ENCODE results near the gene BCAS3. TPM values are rescaled to one million over a fixed set of nuclear protein-coding genes. Genes with fewer than 3 reads are reported as not detected.

BCAS3 gene
- total RNA-seq, 1 experiment from 2014 or later, result 26.3 TPM

DNA sequence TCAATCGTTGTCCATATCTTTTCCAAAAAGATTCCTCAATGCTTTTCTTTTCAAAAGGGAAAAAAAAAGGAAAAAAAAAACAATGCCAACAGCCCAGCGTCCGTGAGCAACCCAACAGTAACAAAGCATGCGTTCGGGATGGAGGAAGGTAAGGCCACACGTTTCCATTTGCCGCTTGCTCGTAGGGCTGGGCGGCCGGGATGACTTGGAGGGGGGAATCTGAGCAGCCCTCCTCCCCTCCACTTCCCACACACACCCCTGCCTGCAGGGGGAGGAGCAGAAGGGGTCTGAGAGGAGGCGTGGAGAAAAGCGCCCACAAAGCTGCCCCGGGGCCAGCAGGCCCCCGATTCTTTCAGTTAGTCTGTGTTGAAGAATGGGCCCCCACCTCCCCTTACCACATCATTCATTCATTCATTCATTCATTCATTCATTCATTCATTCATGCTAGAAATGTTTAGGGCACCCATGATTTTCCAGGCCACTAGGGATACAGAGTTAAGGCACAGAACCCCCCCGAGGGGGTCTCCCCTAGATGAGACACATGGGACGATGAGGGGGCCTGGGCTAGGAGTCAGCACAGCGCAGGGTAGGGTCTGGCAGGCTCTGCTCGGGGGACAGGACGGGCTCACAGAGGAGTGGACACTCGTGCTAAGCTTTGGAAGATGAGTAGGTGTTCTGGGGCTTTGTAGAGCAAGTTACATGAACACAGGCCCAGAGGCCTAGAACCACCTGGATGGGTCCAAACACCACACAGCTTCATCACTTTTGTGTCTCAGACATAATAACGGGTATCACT, 711.1 kb downstream of the BCAS3 start:
- H3K4me2 ChIP-seq (ENCODE audit: low read length), result no peak overlapping the region
- TF ChIP-seq FOSL1 (IDR thresholded peaks at IDR 0.05; ENCODE audit: low read depth) (no peak), CBX3 (IDR thresholded peaks at IDR 0.05; ENCODE audit: low read depth) (no peak), CEBPB (IDR thresholded peaks at IDR 0.05; ENCODE audit: low read depth) (no peak), ELF1 (IDR thresholded peaks at IDR 0.05; ENCODE audit: borderline replicate concordance, low read depth) (no peak), SIN3A (IDR thresholded peaks at IDR 0.05; ENCODE audit: low read depth) (no peak)
- CTCF ChIA-PET, result no interaction called here
- H3K79me2 ChIP-seq (ENCODE audit: insufficient read depth, low read length), result no peaks in the 10 kb centered on the region
- intact Hi-C loops (cut with micrococcal nuclease), result no loop called here
- no peaks in the 10 kb centered on the region for H3K36me3 ChIP-seq (ENCODE audit: control insufficient read depth in 1 of 2, insufficient read depth in 2 of 2, low read length in 2 of 2)
- H3K27ac ChIP-seq (ENCODE audit: low read depth, low read length), result no peak overlapping the region
- BruUV-seq (replicated peaks), result no TSS peak
- ATAC-seq (no peak), DNase-seq (ENCODE audit: low read depth, low spot score) (no peak)
- no peak overlapping the region for H3K9ac ChIP-seq (ENCODE audit: low read length)
- no peaks in the 10 kb centered on the region for H3K27me3 ChIP-seq (ENCODE audit: insufficient read depth, low read length)
- RAD21 ChIA-PET (ENCODE audit: low non-redundant PET in 1 of 2, low total read pairs in 2 of 2, uncharacterized antibody in 2 of 2, unreplicated experiment in 2 of 2), result no interaction called here
- POLR2A ChIA-PET, result no interaction called here
- peaks cover 8 to 10% of the 10 kb centered on the region in 2 experiments; a peak in 3 of 4 replicates for H3K4me1 ChIP-seq (ENCODE audit: control insufficient read depth in 1 of 2, insufficient read depth in 2 of 2, low read length in 2 of 2)
- no peaks in the 10 kb centered on the region for H3K9me2 ChIP-seq (ENCODE audit: insufficient read depth)
- no peaks in the 10 kb centered on the region for H4K20me1 ChIP-seq (ENCODE audit: insufficient read depth)
- H3K9me3 ChIP-seq (ENCODE audit: control insufficient read depth in 1 of 2, insufficient read depth in 1 of 2, low read depth in 1 of 2, low read length in 2 of 2), result no peaks in the 10 kb centered on the region
- no peak overlapping the region for H2AFZ ChIP-seq (ENCODE audit: low read depth, low read length, poor library complexity, severe bottlenecking)
- no peak overlapping the region for H3K4me3 ChIP-seq (replicated peaks in 1 of 2; ENCODE audit: low read depth in 1 of 2, low read length in 2 of 2)

DNA sequence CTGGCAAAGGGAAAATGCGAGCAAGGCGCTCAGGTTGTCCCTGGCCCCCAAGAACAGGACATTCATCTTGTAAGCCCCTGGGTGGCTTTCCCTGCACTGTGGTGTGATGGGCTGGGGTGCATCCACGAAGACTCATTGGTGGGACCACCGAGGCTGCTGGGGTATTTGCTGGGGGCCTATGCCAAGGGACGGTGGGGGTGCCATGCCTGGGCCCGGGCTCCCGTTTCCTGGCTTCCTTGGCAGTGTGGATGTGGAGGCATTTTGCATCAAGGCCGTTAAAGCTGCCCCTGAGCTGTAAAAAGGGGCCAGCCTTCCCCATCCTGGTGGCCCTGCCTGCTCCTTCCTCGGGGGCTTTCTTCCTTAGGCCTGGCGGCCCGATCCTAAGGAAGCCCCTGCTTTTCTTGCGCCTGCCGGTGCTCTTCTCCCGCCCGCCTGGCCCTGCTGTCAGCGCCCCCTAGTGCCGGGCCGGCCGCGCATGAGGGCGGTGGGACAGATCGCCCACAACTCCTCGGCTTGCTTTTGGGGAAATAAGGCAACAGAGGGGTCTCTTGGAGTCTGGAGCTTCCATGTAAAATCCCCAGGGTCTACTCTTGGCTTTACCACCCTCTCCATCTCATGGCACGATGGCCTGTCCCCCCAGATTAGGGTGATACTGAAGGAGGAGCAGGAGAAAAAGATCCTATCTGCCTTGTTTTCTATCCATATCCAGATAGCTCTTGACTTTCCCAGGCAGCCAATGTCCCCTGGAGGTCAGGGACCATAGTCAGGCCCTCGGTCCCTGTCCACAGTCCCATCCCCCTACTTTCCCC, 712.2 kb downstream of the BCAS3 start:
- DNase-seq (ENCODE audit: low read depth, low spot score) (no peak), ATAC-seq (peak; percentile 84)
- H3K36me3 ChIP-seq (ENCODE audit: control insufficient read depth in 1 of 2, insufficient read depth in 2 of 2, low read length in 2 of 2), result no peaks in the 10 kb centered on the region
- H3K4me1 ChIP-seq (ENCODE audit: control insufficient read depth in 1 of 2, insufficient read depth in 2 of 2, low read length in 2 of 2), result peaks cover 12 to 17% of the 10 kb centered on the region in 2 experiments; a peak in 3 of 4 replicates
- H2AFZ ChIP-seq (ENCODE audit: low read depth, low read length, poor library complexity, severe bottlenecking), result no peak overlapping the region
- peak; percentile 66 for TF ChIP-seq YY1 (IDR thresholded peaks at IDR 0.05; ENCODE audit: extremely low read depth, insufficient replicate concordance, low read depth, low read length)
- TF ChIP-seq, protein P1, sequence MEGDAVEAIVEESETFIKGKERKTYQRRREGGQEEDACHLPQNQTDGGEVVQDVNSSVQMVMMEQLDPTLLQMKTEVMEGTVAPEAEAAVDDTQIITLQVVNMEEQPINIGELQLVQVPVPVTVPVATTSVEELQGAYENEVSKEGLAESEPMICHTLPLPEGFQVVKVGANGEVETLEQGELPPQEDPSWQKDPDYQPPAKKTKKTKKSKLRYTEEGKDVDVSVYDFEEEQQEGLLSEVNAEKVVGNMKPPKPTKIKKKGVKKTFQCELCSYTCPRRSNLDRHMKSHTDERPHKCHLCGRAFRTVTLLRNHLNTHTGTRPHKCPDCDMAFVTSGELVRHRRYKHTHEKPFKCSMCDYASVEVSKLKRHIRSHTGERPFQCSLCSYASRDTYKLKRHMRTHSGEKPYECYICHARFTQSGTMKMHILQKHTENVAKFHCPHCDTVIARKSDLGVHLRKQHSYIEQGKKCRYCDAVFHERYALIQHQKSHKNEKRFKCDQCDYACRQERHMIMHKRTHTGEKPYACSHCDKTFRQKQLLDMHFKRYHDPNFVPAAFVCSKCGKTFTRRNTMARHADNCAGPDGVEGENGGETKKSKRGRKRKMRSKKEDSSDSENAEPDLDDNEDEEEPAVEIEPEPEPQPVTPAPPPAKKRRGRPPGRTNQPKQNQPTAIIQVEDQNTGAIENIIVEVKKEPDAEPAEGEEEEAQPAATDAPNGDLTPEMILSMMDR (IDR thresholded peaks at IDR 0.05 in 2 of 3, conservative IDR thresholded peaks at IDR 0.05 in 1 of 3; ENCODE audit: borderline replicate concordance in 1 of 3, insufficient read depth in 1 of 3, low read depth in 2 of 3, low read length in 2 of 3), result peak; percentile 83 to 100 (median 100)
- TF ChIP-seq SIN3A (IDR thresholded peaks at IDR 0.05; ENCODE audit: low read depth), result no peak
- TF ChIP-seq RAD21 (IDR thresholded peaks at IDR 0.05; ENCODE audit: low read depth), result peak; percentile 94
- no peak for TF ChIP-seq POLR2AphosphoS5 (IDR thresholded peaks at IDR 0.05; ENCODE audit: low read depth, low read length)
- no peaks in the 10 kb centered on the region for H3K9me2 ChIP-seq (ENCODE audit: insufficient read depth)
- no TSS peak for BruUV-seq (replicated peaks)
- no peaks in the 10 kb centered on the region for H3K27me3 ChIP-seq (ENCODE audit: insufficient read depth, low read length)
- RAD21 ChIA-PET (ENCODE audit: low non-redundant PET in 1 of 2, low total read pairs in 2 of 2, uncharacterized antibody in 2 of 2, unreplicated experiment in 2 of 2), result no interaction called here
- H3K27ac ChIP-seq (ENCODE audit: low read depth, low read length), result no peak overlapping the region
- intact Hi-C loops (cut with micrococcal nuclease), result loop anchor here (1.0 kb wide), 3 partner anchors 388 to 669 kb away; no protein-coding TSS in a partner anchor
- H4K20me1 ChIP-seq (ENCODE audit: insufficient read depth), result no peaks in the 10 kb centered on the region
- CTCF ChIA-PET, result interaction anchor here (0.6 to 1.4 kb wide), 4 partner anchors 8 to 669 kb away, joined by 3 to 6 read pairs (median 3); no protein-coding TSS in a partner anchor
- no peak overlapping the region for H3K9ac ChIP-seq (ENCODE audit: low read length)
- H3K9me3 ChIP-seq (ENCODE audit: control insufficient read depth in 1 of 2, insufficient read depth in 1 of 2, low read depth in 1 of 2, low read length in 2 of 2), result no peaks in the 10 kb centered on the region
- peak overlapping the region; percentile 25 for H3K4me2 ChIP-seq (ENCODE audit: low read length)
- H3K4me3 ChIP-seq (replicated peaks in 1 of 2; ENCODE audit: low read depth in 1 of 2, low read length in 2 of 2), result no peak overlapping the region
- POLR2A ChIA-PET, result no interaction called here
- no peaks in the 10 kb centered on the region for H3K79me2 ChIP-seq (ENCODE audit: insufficient read depth, low read length)

Measured in HCT116 (cell line).